Effector CD8-positive, alpha-beta T cell (primary cell): ENCODE measurements around the gene EEIG1.
A peak's percentile ranks its signal among the peaks of the same experiment; 100 is the strongest.

Source experiments
- DNase-seq: peaks from one replicate; lab custom pipeline; 2025; lab: John Stamatoyannopoulos, UW

The EEIG1 gene

DNA sequence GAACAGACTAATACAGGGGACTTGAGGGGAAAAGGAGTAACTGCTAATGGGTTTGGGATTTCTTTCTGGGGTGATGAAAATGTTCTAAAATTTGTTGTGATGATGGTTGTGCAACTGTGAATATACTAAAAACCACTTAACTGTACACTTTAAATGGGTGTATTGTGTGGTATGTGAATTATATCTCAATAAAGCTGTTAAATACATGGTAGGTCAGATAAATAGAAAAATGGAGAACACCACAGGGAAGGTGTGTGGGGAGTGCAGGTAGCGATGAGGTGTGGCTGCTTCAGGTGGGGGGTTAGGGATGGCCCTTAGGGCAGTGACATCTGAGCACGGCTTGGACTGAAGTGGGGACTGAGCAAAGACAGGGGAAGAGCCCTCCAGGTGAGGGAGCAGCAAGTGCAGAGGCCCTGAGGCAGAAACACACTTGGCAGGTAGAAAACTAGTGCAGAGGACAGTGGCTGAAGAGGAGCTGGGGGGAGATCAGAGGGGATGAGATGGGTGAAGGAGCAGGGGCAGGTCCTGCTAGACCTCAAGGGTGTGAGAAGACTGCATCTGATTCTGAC is 20.9 kb downstream of the EEIG1 start:
- DNase-seq: no peak

DNA sequence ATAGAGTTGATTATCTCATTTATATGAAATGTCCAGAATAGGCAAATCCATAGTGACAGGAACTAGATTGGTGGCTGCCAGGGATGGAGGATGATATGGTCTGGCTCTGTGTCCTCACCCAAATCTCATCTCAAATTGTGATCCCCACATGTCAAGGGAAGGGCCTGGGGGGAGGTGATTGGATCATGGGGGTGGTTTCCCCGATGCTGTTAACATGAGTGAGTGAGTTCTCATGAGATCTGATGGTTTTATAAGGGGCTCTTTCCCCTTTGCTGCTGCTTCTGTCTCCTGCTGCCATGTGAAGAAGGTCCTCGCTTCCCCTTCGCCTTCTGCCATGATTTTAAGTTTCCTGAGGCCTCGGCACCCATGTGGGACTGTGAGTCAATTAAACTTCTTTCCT is 21.4 kb downstream of the EEIG1 start:
- no peak for DNase-seq

DNA sequence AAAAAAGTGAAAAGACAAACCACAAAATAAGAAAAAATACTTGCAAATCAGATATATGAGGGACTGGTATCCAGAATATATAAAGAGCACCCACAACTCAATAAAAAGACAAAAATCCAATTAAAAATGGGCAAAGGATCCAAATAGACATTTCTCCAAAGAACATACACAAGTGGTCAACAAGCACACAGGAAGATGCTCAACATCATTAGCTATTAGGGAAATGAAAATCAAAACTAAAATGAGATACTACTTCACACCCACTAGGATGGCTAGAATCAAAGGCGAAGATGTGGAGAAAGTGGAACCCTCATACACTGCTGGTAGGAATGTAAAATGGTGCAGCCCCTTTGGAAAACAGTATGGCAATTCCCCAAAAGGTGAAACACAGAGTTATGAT is 22.1 kb downstream of the EEIG1 start:
- no peak for DNase-seq

DNA sequence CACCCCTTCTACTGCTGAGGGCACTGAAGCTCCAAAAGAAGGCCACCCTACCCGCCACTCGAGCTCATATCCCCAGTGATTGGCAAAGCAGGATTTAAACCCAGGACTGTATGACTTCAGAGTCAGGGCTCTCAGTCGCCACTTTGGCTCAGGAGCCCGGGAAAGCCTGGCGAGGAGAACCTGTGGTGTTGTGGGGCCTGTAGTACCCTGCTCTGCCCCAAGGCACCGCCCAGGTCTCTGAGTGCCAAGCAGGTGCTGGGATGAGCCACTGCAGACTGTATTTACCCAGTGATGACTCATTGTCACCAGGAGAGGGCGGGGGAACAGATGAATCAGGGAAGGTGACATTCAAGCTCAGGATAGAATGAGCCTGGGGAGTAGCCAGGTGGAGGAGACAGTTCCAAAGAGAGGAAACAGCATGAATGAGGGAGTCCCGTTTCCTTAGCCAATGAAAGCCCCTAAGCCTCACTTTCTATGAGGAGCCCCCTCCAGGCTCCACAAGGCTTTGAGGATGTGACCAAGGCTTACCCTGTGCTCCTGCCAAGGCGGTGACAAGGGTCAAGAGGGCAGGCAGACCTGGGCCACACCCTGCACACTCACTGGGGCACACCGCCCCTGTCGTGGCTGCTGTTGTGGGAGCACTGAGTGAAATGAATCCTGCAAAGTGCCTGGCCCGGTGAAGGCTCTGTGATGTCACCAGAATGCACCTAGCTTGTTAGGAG is 25.3 kb downstream of the EEIG1 start:
- peak; percentile 65 for DNase-seq

DNA sequence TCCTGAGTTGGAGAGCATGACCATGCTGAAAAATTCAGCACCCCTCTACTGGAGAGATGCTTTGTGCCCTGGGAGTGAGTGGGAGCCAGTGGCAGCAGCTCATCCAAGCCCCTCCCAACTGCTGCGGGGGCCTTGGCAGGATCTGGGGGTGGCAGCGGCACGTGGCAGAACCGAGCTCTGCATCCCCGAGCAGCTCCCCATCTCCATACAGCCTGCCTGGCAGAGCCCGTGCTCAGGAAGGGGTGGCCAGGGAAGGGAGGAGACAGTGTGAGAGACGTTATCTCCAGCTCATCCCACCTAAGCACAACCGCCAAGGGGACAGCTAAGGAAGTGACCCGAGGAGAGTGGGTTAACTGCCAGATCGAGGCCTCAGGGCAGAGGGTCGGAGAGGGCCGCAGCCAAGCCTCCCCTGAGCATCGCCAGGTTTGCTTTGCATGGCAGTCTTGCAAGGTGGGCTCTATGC is 25.9 kb downstream of the EEIG1 start:
- DNase-seq: no peak

DNA sequence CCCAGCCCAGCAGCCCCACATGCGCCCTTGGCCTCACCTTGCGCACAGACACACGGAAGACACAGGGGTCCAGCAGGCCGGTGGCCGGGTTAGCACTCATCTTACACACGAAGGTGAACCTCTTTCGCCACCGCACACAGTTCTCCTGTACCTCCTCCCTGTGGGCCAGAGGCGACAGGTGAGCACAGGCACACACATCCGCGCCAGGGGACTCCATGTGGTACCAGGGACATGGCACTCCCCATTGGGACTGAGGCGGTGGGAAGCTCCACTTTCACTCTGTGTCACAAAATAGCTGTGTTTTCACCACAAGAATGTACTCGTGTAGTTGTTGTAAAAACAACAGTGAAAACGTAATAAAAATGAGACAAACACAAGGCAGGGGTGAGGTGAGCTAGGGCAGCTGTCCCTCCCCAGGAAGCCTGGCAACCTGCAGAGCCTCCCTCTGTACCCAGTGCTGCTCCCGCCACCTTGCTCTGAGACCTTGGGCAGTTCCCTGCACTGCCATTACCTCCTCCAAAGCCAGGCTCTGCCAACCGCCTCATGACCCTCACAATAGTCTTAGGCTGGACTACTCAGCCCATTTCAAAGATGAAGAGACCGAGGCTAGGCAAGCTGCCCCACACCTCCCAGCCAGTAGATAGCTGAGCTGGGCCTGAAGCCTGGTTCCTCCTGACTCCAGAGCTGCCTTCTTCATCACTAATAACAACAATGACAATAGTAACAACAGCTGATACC is 26.9 kb downstream of the EEIG1 start:
- DNase-seq: no peak

DNA sequence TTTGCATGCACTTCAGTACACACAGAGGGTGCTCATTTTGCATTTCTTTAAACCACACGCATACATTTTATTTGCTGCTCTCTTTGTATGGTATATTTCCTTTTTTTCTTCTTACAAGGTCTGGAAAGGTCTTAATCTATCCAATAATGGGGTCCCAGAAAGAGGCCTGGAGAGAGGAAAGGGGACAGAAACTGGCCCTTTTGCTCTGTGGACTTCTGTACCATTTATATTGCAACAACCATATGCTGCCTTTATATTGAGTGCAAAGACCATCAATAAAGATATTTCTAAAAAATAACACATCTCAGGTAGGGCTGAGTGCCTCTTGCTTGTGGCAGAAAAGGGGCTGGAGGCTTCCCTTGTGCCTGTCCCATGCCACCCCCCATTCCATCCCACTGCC is 27.6 kb downstream of the EEIG1 start:
- no peak for DNase-seq

DNA sequence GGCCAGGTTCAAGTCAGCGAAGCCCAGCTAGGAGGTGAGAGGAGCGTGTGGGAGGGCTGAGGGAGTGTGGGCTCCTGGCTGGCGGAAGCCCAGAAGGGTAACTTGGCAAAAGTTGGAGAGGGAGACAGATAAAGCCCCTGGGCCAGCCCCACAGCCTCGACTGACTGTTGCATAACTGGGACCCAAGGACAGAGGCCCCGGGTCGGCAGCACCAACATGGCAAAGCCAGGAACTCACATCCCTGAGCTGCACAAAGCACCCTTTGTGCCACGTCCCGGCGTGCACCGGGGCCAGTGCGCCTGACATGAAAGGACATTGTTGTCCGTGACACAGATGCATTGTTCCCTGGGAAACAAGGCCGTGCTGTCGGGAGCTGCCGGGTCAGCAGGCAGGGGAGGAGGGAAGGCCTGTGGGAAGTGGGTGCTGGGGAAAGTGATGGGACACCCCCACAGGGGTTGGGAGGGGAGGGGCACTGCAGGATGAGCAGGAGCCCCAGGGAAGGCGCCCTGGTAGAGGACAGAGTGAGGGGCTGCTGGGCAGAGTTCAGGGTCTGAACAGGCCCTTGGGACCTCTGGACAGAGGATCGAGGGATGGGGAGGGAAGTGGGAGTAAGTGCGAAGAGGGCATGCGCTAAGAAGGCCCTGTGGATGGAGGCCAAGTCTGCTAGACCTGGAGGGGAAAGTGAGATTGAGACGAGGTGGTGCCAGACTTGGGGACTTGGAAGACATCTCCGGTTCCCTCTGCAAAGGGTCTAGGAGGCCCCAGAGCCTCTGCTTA is 30.1 kb downstream of the EEIG1 start:
- no peak for DNase-seq

DNA sequence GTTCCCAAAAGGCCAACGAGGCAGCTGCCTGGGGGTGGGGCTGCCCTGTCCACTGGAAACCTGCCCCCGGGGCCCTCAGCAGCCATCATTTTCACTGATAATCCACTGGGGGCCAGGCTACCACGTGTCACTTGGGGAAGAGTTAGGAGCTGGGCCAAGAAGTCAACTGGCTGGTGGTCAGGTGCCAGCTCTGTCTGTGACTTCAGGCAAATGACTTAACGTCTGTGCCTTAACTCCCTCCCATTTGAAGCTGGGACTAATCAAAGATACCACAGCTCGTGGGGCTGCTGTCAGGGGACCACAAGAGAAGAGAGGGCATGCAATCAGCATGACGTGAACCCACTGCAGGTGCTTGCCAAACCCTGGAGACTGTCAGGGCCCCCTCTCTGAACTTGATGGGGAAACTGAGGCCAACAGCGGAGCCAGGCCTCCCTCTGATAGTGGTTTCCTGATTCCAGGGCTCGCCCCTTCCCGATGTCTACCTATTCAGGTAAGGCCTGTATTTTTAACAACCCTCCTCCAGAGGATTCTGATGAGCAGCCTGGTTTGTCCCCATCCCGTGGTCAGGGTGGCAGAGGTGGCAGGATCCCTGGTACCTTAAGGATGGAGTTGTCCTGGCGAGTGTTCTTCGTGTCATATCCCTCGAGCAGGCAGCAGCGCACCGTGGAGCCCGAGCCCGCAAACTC is 30.8 kb downstream of the EEIG1 start:
- DNase-seq: no peak

DNA sequence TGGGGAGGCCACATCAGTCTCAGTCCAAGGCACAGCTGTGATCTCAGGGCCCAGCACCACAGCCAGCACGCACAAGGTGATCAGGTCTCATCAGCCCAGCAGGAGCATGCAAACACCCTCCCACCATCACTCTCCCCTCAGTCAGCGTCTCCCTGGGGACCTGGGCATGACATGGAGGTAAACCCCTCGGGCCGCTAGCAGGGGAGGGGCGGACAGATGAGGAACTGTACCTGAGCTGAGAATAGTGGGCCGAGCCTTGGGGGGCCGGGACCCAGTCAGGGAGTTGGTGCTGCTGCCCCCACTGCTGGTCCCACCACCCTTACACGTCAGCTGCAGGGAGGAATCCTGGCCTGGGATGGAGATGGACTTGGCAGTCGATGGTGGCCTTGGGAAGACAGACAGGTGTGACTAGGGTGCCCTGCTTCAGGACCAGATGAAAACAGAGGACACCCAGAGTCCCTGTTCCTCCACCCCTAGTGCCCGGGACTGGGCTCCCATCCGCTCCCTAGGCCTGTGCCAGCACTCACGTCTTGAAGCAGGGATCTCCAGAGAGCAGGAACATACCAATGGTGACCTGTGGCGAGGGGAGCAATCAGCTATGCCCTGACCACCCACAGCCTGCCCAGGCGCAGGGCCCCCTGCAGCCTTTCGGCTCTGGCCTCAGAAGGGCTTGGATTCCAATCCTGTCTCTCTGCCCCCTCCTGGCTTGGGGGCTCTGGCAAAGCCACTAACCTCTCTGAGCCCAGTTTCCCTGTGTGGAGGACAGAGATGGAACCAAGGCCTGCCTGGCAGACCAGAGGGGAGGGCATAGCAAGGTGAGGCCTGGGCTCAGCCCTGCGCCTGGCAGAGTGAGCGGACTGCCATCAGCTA is 32.7 kb downstream of the EEIG1 start:
- no peak for DNase-seq

DNA sequence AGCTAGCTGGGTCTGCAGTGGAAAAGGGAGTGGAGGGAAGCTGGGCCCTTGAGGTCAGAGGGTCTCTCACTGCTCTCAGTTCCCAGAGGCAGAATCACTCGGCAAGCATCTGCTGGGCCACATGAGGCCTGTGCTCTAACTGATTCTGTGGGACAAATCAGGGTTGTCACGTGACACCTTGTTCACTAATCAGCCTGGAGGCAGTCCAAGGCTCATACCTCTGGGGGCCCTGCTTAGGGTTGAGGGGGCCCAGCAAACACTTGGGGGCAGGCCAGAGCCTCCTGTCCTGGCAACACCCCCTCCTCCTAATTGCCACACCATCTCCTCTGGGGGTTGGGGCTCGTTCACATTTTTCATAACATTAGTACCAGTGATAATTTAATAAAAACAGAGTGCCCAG is 34.1 kb downstream of the EEIG1 start:
- no peak for DNase-seq

DNA sequence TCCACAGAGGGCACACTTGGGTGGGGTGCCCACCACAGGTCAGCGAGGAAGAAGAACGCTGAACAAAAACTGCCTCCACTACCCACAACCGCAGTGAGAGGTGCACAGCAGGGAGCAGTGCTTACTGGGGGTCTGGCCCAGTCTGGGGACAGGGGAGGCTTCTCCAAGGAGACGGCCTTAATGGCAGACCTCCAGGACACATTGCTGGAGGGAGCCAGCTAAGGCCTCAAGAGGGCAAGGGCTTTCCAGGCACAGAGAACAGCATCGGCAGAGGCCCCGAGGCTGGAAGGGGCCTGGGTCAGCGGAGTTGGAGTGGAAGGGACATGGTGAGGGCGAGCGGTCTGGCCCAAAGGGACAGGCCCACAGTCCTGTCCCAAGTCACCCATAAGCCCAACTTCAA is 34.8 kb downstream of the EEIG1 start:
- DNase-seq: no peak

DNA sequence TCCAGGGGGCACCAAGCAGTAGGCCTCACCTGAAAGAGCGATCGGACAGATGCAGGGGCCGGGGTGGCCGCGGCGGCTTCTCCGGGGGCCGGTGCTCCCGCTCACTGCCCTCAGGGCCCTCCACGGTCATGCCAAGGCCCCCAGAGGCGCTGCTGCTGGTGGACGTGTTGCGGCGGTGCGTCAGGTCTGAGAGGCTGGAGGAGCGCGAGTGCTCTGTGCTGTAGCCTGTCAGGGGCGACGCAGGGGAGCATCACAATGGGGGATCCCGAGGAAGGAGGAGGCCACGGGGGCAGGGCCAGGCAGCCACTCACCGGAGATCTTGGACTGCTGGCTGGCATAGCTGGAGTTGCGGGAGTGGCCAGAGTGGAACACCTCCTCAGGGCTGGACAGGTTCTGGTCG is 35.5 kb downstream of the EEIG1 start:
- DNase-seq: no peak

DNA sequence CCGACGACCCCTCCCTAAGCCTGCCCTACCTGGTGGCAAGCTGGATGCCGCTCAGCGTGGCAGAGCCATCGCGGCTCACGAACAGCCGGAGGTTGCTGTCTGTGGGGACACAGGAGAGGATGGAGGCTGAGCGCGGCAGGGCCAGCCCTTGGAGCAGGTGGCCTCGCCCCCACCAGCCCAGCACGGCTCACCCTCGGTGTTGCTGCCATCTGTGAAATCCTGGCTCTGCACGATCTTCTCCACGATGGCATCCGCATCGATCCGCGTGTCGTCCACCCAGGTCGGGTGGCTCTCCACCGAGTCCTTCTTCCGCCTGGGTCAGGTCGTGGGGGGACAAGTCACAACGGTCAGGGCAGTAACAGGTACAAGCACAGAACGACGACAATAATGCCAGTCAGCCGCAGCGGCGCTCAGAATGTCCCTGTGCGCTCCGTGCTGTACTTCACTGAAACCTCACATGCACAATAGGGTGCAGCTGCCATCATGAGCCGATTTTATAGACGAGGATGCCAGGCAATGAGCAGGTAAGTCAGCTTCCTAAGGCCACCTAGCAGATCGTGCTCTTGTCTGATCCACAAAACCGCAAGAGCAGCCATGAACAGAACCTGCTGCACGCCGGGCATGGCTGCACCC is 36.1 kb downstream of the EEIG1 start:
- DNase-seq: no peak

DNA sequence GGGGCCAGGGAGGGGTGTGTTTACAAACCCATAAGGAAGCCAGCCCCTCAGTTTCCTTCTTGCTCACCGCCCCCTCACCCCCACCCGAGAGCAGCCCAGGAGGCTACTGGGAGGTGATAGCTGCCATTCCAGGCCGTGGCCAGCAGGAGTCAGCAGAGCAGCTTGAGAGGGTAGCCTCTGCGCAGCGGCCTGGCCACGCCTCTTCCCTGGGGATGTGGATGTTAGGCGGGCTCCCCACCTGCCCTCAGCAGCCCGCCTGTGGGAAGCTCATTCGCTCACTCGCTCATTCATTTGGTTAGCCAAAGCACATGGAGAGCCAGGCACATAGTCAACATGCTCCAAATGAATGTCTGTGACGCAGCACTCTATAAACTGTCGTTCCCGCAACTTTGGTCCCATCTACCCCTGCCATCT is 37.1 kb downstream of the EEIG1 start:
- peak; percentile 70 for DNase-seq

DNA sequence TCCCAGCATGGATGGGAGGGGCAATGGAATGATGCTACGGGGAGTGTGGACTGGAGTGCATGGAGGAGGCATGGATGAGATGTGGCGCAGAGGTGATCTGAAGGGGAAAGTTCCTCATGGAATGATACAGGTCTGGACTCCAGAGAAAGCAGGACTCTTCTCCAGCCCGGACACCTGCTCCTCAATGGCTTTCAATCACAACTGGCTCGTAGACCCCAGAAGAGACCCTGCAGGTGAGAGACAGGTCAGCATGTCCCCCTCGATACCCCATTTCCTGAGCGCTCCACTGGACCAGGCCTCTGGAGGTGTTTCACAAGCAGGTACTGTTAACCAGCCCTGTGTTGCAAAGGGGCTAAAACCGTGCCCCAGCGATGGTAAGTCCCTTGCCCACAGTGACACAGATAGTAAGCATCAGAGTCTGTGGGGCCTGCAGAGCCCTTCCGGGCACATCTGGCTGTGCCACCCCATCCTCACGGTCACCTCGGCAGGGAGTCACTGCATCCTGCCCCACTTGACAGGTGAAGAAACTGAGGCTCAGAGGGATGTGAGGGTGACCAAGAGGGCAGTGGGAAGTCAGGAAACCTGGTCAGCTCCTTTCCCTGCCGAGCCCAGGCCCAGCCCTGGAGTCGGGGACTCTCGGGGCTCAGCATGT is 37.7 kb downstream of the EEIG1 start:
- no peak for DNase-seq

DNA sequence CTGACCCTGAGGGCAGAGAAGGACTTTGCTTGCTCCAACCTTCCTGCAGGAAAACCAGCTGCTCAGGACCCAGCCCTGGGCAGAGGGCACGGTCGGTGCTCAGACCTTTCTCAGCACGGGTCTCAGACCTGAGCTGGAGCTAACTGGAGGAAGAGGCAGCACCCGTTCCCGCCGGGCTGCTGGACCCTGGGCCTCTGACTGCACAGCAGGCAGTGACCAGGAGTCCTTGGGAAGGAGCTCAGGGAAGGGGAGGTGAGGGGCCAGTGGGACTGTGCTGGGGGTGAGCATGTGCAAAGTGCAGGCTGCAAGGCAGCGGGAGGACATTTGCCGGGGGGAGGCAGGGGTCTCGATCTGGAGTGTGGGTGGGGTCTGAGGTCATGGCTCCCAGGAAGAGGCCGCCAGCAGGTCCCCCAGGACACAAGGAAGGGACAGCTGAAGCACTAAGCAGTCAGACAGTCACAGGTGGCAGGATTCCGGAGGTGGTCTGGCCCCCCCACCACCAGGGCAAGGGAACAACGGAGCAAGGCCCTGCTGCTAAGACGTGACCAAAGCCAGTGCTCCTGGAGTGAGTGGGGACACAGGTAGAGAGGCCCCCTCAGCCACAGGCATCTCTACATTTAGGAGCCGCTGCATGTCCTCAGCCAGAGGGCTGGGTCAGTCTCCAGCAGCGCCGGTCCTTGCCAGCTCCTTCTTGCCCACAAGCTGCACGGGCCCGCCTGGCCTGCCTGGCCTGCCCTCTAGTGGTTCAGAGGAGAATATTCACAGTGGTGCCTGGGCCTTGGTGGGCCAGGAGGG is 38.4 kb downstream of the EEIG1 start:
- DNase-seq: peak; percentile 32

DNA sequence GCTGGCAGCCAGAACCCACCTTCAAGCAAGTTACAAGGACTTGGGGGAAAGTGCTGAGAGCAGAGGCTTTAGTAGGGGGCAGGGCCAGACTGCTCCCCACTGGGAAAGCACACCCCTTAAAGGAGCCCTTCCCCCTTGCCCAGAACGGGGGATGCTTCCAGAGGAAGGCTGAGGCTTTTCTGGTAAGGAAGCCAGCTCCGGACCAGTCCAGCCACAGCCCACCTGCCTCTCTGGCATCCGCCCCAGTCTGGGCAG is 38.9 kb downstream of the EEIG1 start:
- no peak for DNase-seq
